ENCODE results near the gene SLC6A4. TPM values are rescaled to one million over a fixed set of nuclear protein-coding genes. Genes with fewer than 3 reads are reported as not detected.
"Not testable (repeated sequence)": the region's sequence is repeated elsewhere in the genome, so short reads cannot be mapped to it uniquely, and the experiment has no call there.

SLC6A4 gene
- total RNA-seq, 6 experiments from 2014 or later: not detected

DNA sequence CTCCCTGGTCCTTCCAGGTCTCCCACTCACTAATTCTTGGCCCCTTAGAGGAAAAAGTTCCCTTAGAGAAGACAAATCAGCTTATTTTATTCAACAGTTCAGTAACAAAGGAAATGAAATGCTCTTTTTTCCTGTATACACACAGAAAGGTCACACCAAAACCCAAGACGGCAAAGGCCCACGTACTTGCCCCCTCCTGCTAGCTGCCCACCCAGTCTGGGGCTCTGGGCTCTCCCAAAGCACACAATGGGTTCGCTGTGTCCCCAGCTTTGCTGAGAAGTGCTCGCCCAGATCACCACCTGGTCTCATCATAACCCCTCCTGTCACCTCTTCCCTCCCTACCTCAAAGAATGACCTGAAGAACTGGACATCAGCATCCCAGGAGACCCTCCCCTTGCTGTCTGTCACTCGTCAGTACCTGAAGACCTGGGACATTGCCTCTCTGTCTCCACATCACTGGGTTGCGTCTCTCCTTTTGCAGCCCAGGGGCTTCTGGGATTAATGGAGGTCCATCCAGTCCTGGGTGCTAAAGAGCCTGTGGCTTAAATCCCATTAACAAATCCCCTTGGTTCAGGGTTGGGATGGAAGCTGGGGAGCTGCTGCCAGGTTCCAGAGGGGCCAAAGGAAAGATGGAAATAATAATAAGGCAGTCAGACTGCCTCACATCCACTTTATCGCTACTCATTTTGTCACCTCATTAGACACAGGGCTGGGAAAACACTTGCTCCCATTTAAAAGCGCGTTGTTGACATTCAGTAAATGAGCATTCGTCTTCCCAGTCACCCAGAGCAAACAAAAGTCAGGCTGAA, 3.3 kb downstream of the SLC6A4 start:
- Histone ChIP-seq H3K4me3 (no peak overlapping the region), H3K9me3 (no peaks in the 10 kb centered on the region), H3K27me3 (no peaks in the 10 kb centered on the region), H3K36me3 (no peaks in the 10 kb centered on the region), H3K4me1 (peaks cover 0 to 12% (median 0%) of the 10 kb centered on the region in 4 donors), H3K27ac (no peak overlapping the region)
- TF ChIP-seq, protein P1, sequence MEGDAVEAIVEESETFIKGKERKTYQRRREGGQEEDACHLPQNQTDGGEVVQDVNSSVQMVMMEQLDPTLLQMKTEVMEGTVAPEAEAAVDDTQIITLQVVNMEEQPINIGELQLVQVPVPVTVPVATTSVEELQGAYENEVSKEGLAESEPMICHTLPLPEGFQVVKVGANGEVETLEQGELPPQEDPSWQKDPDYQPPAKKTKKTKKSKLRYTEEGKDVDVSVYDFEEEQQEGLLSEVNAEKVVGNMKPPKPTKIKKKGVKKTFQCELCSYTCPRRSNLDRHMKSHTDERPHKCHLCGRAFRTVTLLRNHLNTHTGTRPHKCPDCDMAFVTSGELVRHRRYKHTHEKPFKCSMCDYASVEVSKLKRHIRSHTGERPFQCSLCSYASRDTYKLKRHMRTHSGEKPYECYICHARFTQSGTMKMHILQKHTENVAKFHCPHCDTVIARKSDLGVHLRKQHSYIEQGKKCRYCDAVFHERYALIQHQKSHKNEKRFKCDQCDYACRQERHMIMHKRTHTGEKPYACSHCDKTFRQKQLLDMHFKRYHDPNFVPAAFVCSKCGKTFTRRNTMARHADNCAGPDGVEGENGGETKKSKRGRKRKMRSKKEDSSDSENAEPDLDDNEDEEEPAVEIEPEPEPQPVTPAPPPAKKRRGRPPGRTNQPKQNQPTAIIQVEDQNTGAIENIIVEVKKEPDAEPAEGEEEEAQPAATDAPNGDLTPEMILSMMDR (IDR thresholded peaks at IDR 0.05): no peak
- TF ChIP-seq POLR2A (IDR thresholded peaks at IDR 0.05): no peak
- DNase-seq (no peak), ATAC-seq (no peak)
- WGBS (ENCODE audit: insufficient coverage, low coverage, low lambda C conversion rate, missing lambda C conversion rate): 75% methylated on average over 8 of the region's 10 CpGs
- intact Hi-C loops (cut with DNase I): no loop called here

DNA sequence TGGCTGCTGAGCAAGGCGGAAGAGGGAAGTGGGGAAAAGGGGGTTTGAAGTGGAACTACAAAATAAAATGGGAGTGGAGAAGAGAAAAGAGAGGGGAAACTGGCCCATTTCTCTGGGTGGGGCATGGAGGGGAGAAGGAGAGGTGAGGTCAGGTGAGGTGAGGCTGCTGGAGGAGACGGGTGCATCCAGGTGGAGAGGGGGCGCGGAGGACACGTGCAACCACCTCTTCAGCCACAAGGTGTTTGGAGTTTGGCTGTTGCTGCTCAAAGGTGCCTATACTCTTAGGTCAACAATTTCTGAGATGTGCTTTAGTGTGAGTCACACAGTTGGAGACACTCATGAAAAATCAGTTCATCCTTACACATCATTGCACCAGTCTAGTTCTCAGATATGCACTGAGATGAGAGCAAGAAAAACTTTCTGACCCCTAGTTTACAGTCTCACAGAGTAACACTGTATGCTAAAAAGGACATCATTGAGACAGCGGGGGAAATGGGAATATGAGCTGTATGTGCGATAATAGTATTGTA, 4.8 kb downstream of the SLC6A4 start:
- Histone ChIP-seq H3K4me3 (no peak overlapping the region), H3K4me1 (peaks cover 0 to 10% (median 0%) of the 10 kb centered on the region in 4 donors), H3K9me3 (no peaks in the 10 kb centered on the region), H3K27ac (no peak overlapping the region), H3K27me3 (no peaks in the 10 kb centered on the region), H3K36me3 (no peaks in the 10 kb centered on the region)
- intact Hi-C loops (cut with DNase I): no loop called here
- TF ChIP-seq, protein P1 (IDR thresholded peaks at IDR 0.05): no peak
- TF ChIP-seq POLR2A (IDR thresholded peaks at IDR 0.05): no peak
- WGBS (ENCODE audit: insufficient coverage, low coverage, low lambda C conversion rate, missing lambda C conversion rate): 82% methylated on average over 3 of the region's 7 CpGs
- ATAC-seq (no peak), DNase-seq (no peak)

DNA sequence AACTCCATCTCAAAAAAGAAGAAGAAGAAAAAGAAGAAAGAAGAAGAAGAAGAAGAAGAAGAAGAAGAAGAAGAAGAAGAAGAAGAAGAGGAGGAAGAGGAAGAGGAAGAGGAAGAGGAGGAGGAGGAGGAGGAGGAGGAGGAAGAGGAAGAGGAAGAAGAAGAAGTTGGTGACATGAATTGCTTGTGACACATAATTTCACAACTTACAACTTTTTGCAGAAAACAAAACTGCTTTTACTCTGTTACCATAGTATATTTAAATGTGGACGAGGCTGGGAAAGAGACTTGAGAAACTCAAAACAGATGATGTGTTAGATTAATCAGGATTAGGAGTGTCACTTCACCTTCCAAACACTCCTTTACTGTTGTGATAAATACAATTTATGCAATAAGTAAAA, 5.5 kb downstream of the SLC6A4 start:
- H3K27ac ChIP-seq; H3K9me3 ChIP-seq; intact Hi-C loops (cut with DNase I); H3K4me1 ChIP-seq; H3K4me3 ChIP-seq; H3K27me3 ChIP-seq; H3K36me3 ChIP-seq; DNase-seq; ATAC-seq: not testable (repeated sequence)
- 67% methylated on average over 1 of the region's 1 CpG for WGBS (ENCODE audit: insufficient coverage, low coverage, low lambda C conversion rate, missing lambda C conversion rate)

DNA sequence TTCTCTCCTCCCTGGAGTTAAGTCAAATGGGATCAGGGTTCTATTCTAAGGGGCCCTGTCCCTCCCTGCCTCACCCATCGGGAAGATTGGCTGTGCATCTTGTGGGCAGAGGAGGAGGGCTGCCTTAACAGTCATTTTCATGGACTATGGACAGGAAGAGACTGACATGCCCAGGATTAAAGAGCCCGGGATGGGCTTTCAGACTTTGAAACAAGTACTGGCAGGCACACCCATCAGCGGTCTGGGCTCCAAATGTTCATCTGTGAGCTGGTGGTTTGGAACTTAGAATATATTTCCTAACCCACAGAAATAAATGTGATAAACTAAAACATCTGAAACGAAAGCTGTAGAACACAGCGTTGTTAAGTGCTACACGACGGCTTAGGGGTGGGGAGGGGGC, 6.5 kb downstream of the SLC6A4 start:
- 71% methylated on average over 6 of the region's 7 CpGs for WGBS (ENCODE audit: insufficient coverage, low coverage, low lambda C conversion rate, missing lambda C conversion rate)
- intact Hi-C loops (cut with DNase I): no loop called here
- TF ChIP-seq POLR2A (IDR thresholded peaks at IDR 0.05): no peak
- TF ChIP-seq, protein P1 (IDR thresholded peaks at IDR 0.05): no peak
- peaks cover 0 to 8% (median 0%) of the 10 kb centered on the region in 4 donors for H3K4me1 ChIP-seq
- H3K9me3 ChIP-seq: no peaks in the 10 kb centered on the region
- DNase-seq (no peak), ATAC-seq (no peak)
- H3K27ac ChIP-seq: no peak overlapping the region
- no peaks in the 10 kb centered on the region for H3K36me3 ChIP-seq
- no peaks in the 10 kb centered on the region for H3K27me3 ChIP-seq
- no peak overlapping the region for H3K4me3 ChIP-seq

DNA sequence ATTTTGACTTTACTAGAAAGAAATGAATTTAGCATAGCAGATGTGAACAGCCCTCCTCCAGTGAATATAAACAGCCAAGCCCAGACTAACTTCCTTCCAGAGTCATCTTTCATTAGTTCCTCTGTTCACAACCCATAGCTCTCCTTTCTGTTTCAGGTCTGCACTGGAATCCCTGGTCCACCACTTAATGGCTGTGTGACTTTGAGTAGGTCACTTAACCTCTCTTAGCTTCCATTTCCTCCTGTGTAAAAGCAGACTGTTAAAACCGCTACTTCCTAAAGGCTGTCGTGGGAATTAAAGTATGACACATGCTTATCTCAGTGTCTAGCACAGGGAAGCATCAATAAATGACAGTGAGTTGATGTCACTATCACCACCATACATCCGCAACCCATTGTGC, 7.5 kb downstream of the SLC6A4 start:
- 95% methylated on average over 2 of the region's 3 CpGs for WGBS (ENCODE audit: insufficient coverage, low coverage, low lambda C conversion rate, missing lambda C conversion rate)
- H3K9me3 ChIP-seq: no peaks in the 10 kb centered on the region
- DNase-seq (no peak), ATAC-seq (no peak)
- intact Hi-C loops (cut with DNase I): no loop called here
- no peaks in the 10 kb centered on the region for H3K36me3 ChIP-seq
- H3K27ac ChIP-seq: no peak overlapping the region
- no peaks in the 10 kb centered on the region for H3K27me3 ChIP-seq
- no peak overlapping the region for H3K4me3 ChIP-seq
- peaks cover 0 to 8% (median 0%) of the 10 kb centered on the region in 4 donors for H3K4me1 ChIP-seq
- TF ChIP-seq POLR2A (IDR thresholded peaks at IDR 0.05): no peak
